GM23338 (cell line): ENCODE data around the gene IDI2. TPM values are rescaled to one million over a fixed set of nuclear protein-coding genes. Genes with fewer than 3 reads are reported as not detected.

Experiments
- CREB1 ChIP-seq: fragments of 250-450 bp; sonication (Bioruptor Pico); IDR thresholded peaks from 2 replicates; pipeline ENCODE4 v1.5.0; 2020; ENCODE audit warnings: low read depth, mild to moderate bottlenecking, moderate library complexity
- CTCF ChIP-seq, 2 experiments: fragments of 200-600 bp in 1 of 2; sonication (generic) in 1 of 2; conservative IDR thresholded peaks; 2 replicates each; pipeline versions ENCODE4 v1.5.1 to v1.6.1; 2016 to 2017; ENCODE audit warnings: antibody characterized with exemption in 2 of 2, low read depth in 2 of 2, mild to moderate bottlenecking in 2 of 2, moderate library complexity in 1 of 2
- ETS1 ChIP-seq: IDR thresholded peaks from 2 replicates; pipeline ENCODE4 v1.6.1; 2016; ENCODE audit warnings: antibody characterized with exemption
- EZH2 ChIP-seq: fragments of 200-600 bp; sonication (generic); IDR thresholded peaks from one replicate; pipeline ENCODE4 v1.8.0; 2017; ENCODE audit warnings: antibody characterized with exemption, mild to moderate bottlenecking, low read depth; ENCODE audit not compliant: unreplicated experiment
- EZH2phosphoT487 ChIP-seq: fragments of 200-600 bp; sonication (generic); IDR thresholded peaks from one replicate; pipeline ENCODE4 v1.8.1; 2018; ENCODE audit warnings: antibody characterized with exemption; ENCODE audit not compliant: unreplicated experiment
- STAT1 ChIP-seq: IDR thresholded peaks from one replicate; pipeline ENCODE4 v1.6.1; 2016; ENCODE audit warnings: antibody characterized with exemption; ENCODE audit not compliant: unreplicated experiment
- ZNF462 ChIP-seq: fragments of 250-450 bp; sonication (Bioruptor Pico); IDR thresholded peaks from 2 replicates; pipeline ENCODE4 v1.5.0; 2020; ENCODE audit warnings: mild to moderate bottlenecking, moderate library complexity
- polyA plus RNA-seq: library from polyadenylated mRNA; unstranded; fragments of >200 nt; fragmentation: Nextera tagmentation; extraction: Ambion mirVana; gene quantifications from 2 replicates; pipeline ENCODE4 v1.2.1, GENCODE V29; 2016
- total RNA-seq: library from RNA; depleted of rRNA; stranded (reverse); fragments of >200 nt; shearing (Covaris generic); gene quantifications from 2 replicates; pipeline ENCODE4 v1.2.3, GENCODE V29; 2014

Gene IDI2
- total and polyA plus RNA-seq, 2 experiments from 2014 or later = not detected

- no peak for TF ChIP-seq ZNF462
- no peak for TF ChIP-seq CREB1
- no peak for TF ChIP-seq ETS1
- no peak for TF ChIP-seq CTCF (conservative IDR thresholded peaks at IDR 0.05; ENCODE audit: low read depth in 2 of 2)
- no peak for TF ChIP-seq EZH2
- no peak for TF ChIP-seq STAT1
- TF ChIP-seq EZH2phosphoT487 = no peak
These were observed 41.5 kb downstream of the IDI2 start (continued) for GRCh38 chr10:983971-984655.
